Measurements from ENCODE around the gene CEP44. TPM values are rescaled to one million over a fixed set of nuclear protein-coding genes. Genes with fewer than 3 reads are reported as not detected.
"Not testable (repeated sequence)": the region's sequence is repeated elsewhere in the genome, so short reads cannot be mapped to it uniquely, and the experiment has no call there.

CEP44 gene
- total and polyA plus RNA-seq, 9 donors = 9.7 to 18.6 (median 12.8) TPM

- peaks cover 3% of the 10 kb centered on the region for H3K4me1 ChIP-seq (ENCODE audit: control insufficient read depth, insufficient read depth, low read length)
- H3K4me3 ChIP-seq (ENCODE audit: low read length) = no peak overlapping the region
- H3K27ac ChIP-seq (ENCODE audit: low read length) = no peak overlapping the region
- WGBS (ENCODE audit: insufficient coverage) = 0% methylated on average over 1 of the region's 5 CpGs
- H3K36me3 ChIP-seq (ENCODE audit: control insufficient read depth, insufficient read depth, low read length) = no peaks in the 10 kb centered on the region
- peak; percentile 86 for DNase-seq
- H3K27me3 ChIP-seq (ENCODE audit: control insufficient read depth, insufficient read depth, low read length) = no peaks in the 10 kb centered on the region
- no peaks in the 10 kb centered on the region for H3K9me3 ChIP-seq (replicated peaks; ENCODE audit: control insufficient read depth, low read depth, low read length)
These were observed 27.9 kb upstream of the CEP44 start for GRCh38 chr4:174255786-174256185.

DNA sequence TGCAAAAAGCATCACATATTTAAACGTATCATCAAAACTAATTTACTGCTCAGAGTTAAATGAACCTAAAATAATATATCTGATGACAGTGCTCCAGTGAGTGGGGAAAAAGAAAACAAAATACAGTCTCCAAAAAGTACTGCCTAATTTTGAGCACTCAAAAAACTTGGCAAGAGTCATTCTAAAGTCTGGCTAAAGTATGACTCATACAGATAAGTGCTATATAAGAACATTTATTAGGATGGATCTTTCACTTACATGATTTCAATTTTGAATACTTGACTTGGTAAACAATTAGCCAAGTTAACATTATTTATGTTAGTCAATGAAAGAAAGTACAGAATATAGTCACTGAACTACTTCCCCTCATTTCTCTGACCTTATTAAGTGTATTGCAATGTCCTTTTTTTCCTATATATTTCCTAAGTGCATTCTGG, 27.4 kb upstream of the CEP44 start:
- Histone ChIP-seq H3K9me3 (replicated peaks; ENCODE audit: control insufficient read depth, low read depth, low read length) (no peaks in the 10 kb centered on the region), H3K27me3 (ENCODE audit: control insufficient read depth, insufficient read depth, low read length) (no peaks in the 10 kb centered on the region), H3K36me3 (ENCODE audit: control insufficient read depth, insufficient read depth, low read length) (no peaks in the 10 kb centered on the region), H3K27ac (ENCODE audit: low read length) (no peak overlapping the region), H3K4me1 (ENCODE audit: control insufficient read depth, insufficient read depth, low read length) (peaks cover 3% of the 10 kb centered on the region), H3K4me3 (ENCODE audit: low read length) (no peak overlapping the region)
- peak; percentile 72 for DNase-seq
- WGBS (ENCODE audit: insufficient coverage) = no CpG with 5 or more reads among the region's 1 CpG

GRCh38 chr4:174259580-174259979, 24.1 kb upstream of the CEP44 start:
- no peaks in the 10 kb centered on the region for H3K9me3 ChIP-seq (replicated peaks; ENCODE audit: control insufficient read depth, low read depth, low read length)
- no peaks in the 10 kb centered on the region for H3K27me3 ChIP-seq (ENCODE audit: control insufficient read depth, insufficient read depth, low read length)
- no peak overlapping the region for H3K4me3 ChIP-seq (ENCODE audit: low read length)
- no peaks in the 10 kb centered on the region for H3K36me3 ChIP-seq (ENCODE audit: control insufficient read depth, insufficient read depth, low read length)
- no peak for DNase-seq
- H3K27ac ChIP-seq (ENCODE audit: low read length) = no peak overlapping the region
- peaks cover 3% of the 10 kb centered on the region for H3K4me1 ChIP-seq (ENCODE audit: control insufficient read depth, insufficient read depth, low read length)

DNA sequence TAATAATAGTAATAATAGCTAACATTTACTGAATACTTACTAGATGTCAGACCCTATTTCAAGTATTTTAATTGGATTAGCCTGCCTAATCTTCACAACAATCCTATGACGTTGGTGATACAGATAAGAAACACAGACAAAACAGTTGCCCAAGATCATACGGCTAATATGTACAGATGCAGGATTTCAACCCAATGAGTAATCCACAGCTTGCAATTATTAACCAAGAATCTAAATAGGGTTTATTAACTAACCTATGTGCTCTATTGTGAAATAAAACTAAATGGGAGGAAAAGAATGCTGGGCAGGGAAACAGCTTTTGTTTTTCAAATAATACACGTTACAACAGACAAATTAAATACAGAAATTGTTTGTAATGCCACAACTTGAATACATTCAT, 23.6 kb upstream of the CEP44 start:
- DNase-seq = no peak
- Histone ChIP-seq H3K4me1 (ENCODE audit: control insufficient read depth, insufficient read depth, low read length) (peaks cover 3% of the 10 kb centered on the region), H3K27ac (ENCODE audit: low read length) (no peak overlapping the region), H3K9me3 (replicated peaks; ENCODE audit: control insufficient read depth, low read depth, low read length) (no peaks in the 10 kb centered on the region), H3K36me3 (ENCODE audit: control insufficient read depth, insufficient read depth, low read length) (no peaks in the 10 kb centered on the region), H3K27me3 (ENCODE audit: control insufficient read depth, insufficient read depth, low read length) (no peaks in the 10 kb centered on the region), H3K4me3 (ENCODE audit: low read length) (no peak overlapping the region)
- no CpG with 5 or more reads among the region's 3 CpGs for WGBS (ENCODE audit: insufficient coverage)

GRCh38 chr4:174261432-174261831, 22.3 kb upstream of the CEP44 start:
- no CpG with 5 or more reads among the region's 1 CpG for WGBS (ENCODE audit: insufficient coverage)
- not testable (repeated sequence) for H3K4me3 ChIP-seq (ENCODE audit: low read length); H3K27me3 ChIP-seq (ENCODE audit: control insufficient read depth, insufficient read depth, low read length); H3K36me3 ChIP-seq (ENCODE audit: control insufficient read depth, insufficient read depth, low read length); H3K9me3 ChIP-seq (replicated peaks; ENCODE audit: control insufficient read depth, low read depth, low read length); H3K27ac ChIP-seq (ENCODE audit: low read length); DNase-seq; H3K4me1 ChIP-seq (ENCODE audit: control insufficient read depth, insufficient read depth, low read length)

- no peak overlapping the region for H3K27ac ChIP-seq (ENCODE audit: low read length)
- H3K4me1 ChIP-seq (ENCODE audit: control insufficient read depth, insufficient read depth, low read length) = no peaks in the 10 kb centered on the region
- H3K4me3 ChIP-seq (ENCODE audit: low read length) = no peak overlapping the region
- H3K36me3 ChIP-seq (ENCODE audit: control insufficient read depth, insufficient read depth, low read length) = no peaks in the 10 kb centered on the region
- no peak for DNase-seq
- 83% methylated on average over 1 of the region's 6 CpGs for WGBS (ENCODE audit: insufficient coverage)
- H3K9me3 ChIP-seq (replicated peaks; ENCODE audit: control insufficient read depth, low read depth, low read length) = no peaks in the 10 kb centered on the region
- no peaks in the 10 kb centered on the region for H3K27me3 ChIP-seq (ENCODE audit: control insufficient read depth, insufficient read depth, low read length)
These were observed 20.9 kb upstream of the CEP44 start for GRCh38 chr4:174262624-174263444.

DNA sequence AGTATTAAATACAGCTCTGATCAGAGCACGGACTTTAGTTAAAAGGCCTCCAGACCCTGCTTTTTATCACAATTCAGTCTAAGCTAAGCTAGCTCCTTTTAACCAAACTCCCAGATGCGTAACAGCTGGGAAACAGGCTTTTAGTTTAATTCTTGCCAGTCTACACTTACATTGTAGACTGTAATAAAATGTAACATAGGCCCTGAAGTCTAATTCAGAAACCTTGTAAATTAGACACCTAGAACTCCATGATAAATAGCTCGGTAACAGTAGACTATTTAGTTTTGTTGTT, 20.3 kb upstream of the CEP44 start:
- H3K27me3 ChIP-seq (ENCODE audit: control insufficient read depth, insufficient read depth, low read length) = no peaks in the 10 kb centered on the region
- DNase-seq = peak; percentile 8
- no peaks in the 10 kb centered on the region for H3K36me3 ChIP-seq (ENCODE audit: control insufficient read depth, insufficient read depth, low read length)
- no peak overlapping the region for H3K27ac ChIP-seq (ENCODE audit: low read length)
- 60% methylated on average over 1 of the region's 3 CpGs for WGBS (ENCODE audit: insufficient coverage)
- no peaks in the 10 kb centered on the region for H3K9me3 ChIP-seq (replicated peaks; ENCODE audit: control insufficient read depth, low read depth, low read length)
- no peaks in the 10 kb centered on the region for H3K4me1 ChIP-seq (ENCODE audit: control insufficient read depth, insufficient read depth, low read length)
- H3K4me3 ChIP-seq (ENCODE audit: low read length) = no peak overlapping the region

DNA sequence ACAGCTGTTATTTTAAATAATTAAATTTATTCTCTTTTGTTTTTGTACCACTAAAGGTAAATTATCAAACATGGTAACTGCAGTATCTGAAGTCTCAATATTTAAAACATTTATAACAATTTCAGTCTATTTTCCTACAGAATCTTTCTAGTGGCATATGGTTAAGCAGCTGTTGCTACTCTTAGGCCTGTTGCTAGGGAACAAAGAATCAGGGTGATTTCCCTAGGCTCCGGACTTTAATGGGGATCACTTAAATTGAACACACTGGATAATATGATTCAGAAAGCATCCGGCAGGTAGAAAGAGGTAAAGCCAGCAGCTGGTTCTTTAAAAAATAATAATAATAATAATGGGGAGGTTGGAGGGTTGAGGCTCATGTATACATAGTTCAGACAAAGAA, 17.8 kb upstream of the CEP44 start:
- no CpG with 5 or more reads among the region's 2 CpGs for WGBS (ENCODE audit: insufficient coverage)

DNA sequence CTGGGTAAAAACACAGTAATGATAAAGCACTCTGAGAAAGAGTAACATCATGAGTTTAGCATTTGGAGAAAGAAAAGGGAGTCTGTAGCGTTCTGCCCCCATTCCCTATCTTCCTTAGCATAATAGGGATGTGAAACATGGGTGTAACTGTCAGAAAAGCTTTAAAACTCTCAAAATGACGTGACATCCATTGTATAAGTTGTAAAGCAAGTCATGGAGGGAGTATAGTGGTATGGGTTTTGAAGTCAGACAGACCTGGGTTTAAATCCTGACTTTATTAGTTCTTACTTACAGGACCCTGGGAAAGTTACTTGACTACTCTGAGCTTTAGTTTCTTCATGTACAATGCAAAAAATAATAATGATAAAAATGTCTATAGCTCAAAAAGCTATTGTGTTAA, 17.3 kb upstream of the CEP44 start:
- no CpG with 5 or more reads among the region's 2 CpGs for WGBS (ENCODE audit: insufficient coverage)
- H3K4me3 ChIP-seq (ENCODE audit: low read length) = no peak overlapping the region
- H3K27ac ChIP-seq (ENCODE audit: low read length) = peak overlapping the region; percentile 11
- no peaks in the 10 kb centered on the region for H3K9me3 ChIP-seq (replicated peaks; ENCODE audit: control insufficient read depth, low read depth, low read length)
- DNase-seq = peak; percentile 6
- no peaks in the 10 kb centered on the region for H3K4me1 ChIP-seq (ENCODE audit: control insufficient read depth, insufficient read depth, low read length)
- no peaks in the 10 kb centered on the region for H3K36me3 ChIP-seq (ENCODE audit: control insufficient read depth, insufficient read depth, low read length)
- H3K27me3 ChIP-seq (ENCODE audit: control insufficient read depth, insufficient read depth, low read length) = no peaks in the 10 kb centered on the region

More for the DNA sequence above, 17.8 kb upstream of the CEP44 start:
- H3K36me3 ChIP-seq (ENCODE audit: control insufficient read depth, insufficient read depth, low read length) = no peaks in the 10 kb centered on the region
- no peaks in the 10 kb centered on the region for H3K27me3 ChIP-seq (ENCODE audit: control insufficient read depth, insufficient read depth, low read length)
- no peak overlapping the region for H3K4me3 ChIP-seq (ENCODE audit: low read length)
- H3K27ac ChIP-seq (ENCODE audit: low read length) = peak overlapping the region; percentile 11
- no peaks in the 10 kb centered on the region for H3K9me3 ChIP-seq (replicated peaks; ENCODE audit: control insufficient read depth, low read depth, low read length)
- DNase-seq = peak; percentile 49
- H3K4me1 ChIP-seq (ENCODE audit: control insufficient read depth, insufficient read depth, low read length) = no peaks in the 10 kb centered on the region

DNA sequence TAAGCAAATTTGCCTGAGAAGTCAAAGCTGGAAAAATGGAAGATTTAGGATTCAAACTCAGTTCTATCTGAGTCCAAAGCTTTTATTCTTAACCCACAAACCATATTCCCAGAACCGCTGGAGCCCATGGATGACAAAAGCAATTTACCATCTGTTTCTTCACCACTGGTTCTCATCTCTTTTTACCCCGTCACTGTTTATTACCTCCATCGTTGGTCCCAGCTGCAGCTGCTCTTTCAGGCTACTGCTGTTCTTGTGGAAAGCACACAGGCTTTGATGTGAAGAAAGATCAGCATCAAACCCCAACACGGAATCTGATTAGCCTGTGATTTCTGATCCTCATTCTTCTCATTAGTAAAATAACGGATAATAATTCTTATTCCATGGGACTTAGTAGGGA, 9.8 kb upstream of the CEP44 start:
- 44% methylated on average over 3 of the region's 5 CpGs for WGBS (ENCODE audit: insufficient coverage)
- no peak overlapping the region for H3K27ac ChIP-seq (ENCODE audit: low read length)
- no peaks in the 10 kb centered on the region for H3K4me1 ChIP-seq (ENCODE audit: control insufficient read depth, insufficient read depth, low read length)
- H3K9me3 ChIP-seq (replicated peaks; ENCODE audit: control insufficient read depth, low read depth, low read length) = no peaks in the 10 kb centered on the region
- no peak overlapping the region for H3K4me3 ChIP-seq (ENCODE audit: low read length)
- no peak for DNase-seq
- H3K36me3 ChIP-seq (ENCODE audit: control insufficient read depth, insufficient read depth, low read length) = no peaks in the 10 kb centered on the region
- H3K27me3 ChIP-seq (ENCODE audit: control insufficient read depth, insufficient read depth, low read length) = no peaks in the 10 kb centered on the region

DNA sequence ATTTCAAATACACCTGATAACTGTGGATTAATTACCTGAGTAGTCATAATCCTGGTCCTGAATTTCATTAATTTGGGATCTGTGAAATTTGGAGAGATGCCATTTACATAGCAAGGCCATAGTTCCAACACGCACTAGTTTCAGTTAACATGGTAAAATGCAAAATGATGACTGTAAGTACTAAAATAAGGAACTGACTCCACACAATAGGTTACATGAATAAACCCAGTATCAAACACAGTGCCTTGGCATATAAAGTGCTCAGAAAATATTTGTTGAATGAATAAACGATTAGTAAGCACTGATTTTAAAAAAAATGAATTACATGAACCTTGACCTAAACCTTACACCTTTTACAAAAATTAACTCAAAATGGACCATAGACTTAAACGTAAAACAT, 9.3 kb upstream of the CEP44 start:
- Histone ChIP-seq H3K36me3 (ENCODE audit: control insufficient read depth, insufficient read depth, low read length) (no peaks in the 10 kb centered on the region), H3K4me1 (ENCODE audit: control insufficient read depth, insufficient read depth, low read length) (no peaks in the 10 kb centered on the region), H3K27me3 (ENCODE audit: control insufficient read depth, insufficient read depth, low read length) (no peaks in the 10 kb centered on the region), H3K27ac (ENCODE audit: low read length) (no peak overlapping the region), H3K9me3 (replicated peaks; ENCODE audit: control insufficient read depth, low read depth, low read length) (peaks cover 2% of the 10 kb centered on the region), H3K4me3 (ENCODE audit: low read length) (no peak overlapping the region)
- DNase-seq = no peak
- no CpG with 5 or more reads among the region's 3 CpGs for WGBS (ENCODE audit: insufficient coverage)

Measured in muscle of leg (tissue), 11 donors.